DMS 273 treated with DMSO at 0.1 percent for 48 hours (cell line): ENCODE data around the gene MKRN3.
"Not testable (repeated sequence)": the region's sequence is repeated elsewhere in the genome, so short reads cannot be mapped to it uniquely, and the experiment has no call there.

Source experiments
- DNase-seq: peaks from one replicate; lab custom pipeline; 2025; lab: John Stamatoyannopoulos, UW

Gene MKRN3

GRCh38 chr15:23589012-23589411, 23.5 kb downstream of the MKRN3 start:
- DNase-seq, result no peak

GRCh38 chr15:23594252-23594770, 28.8 kb downstream of the MKRN3 start:
- no peak for DNase-seq

DNA sequence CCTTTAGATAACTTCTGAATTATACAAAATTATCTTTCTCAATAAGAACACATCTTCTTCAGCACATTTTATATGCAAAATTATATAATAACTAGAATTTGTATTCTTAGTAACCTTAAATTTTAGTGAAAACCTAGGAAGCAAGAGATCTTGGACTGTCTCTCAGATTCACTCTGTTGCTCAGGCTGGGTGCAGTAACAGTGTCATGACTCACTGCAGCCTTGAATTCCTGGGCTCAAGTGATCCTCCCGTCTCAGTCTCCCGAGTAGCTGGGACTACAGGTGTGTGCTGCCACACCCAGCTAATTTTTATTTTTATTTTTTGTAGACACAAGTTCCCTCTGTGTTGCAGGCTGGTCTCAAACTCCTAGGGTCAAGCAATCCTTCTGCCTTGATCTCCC, 29.9 kb downstream of the MKRN3 start:
- DNase-seq, result no peak

DNA sequence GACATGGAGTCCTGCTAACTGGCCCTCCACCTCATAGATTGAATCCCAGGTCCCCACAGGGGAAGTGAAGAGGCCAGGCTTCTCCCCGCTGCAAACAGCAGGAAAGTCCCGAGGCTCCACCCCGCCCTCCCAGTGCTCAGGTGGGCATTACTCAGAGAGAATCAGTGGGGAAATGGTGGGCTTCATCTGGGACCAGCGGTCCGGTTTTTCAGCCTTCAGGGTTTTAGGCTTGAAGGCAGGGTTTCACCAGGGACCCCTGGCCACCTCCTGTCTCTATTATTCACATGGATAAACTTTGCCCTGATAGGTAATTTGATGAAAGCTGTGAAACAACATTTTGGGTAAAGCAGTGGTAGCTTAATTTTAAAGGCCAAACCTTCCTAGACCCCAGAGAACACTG, 31.3 kb downstream of the MKRN3 start:
- DNase-seq, result no peak

GRCh38 chr15:23597278-23597677, 31.8 kb downstream of the MKRN3 start:
- DNase-seq, result not testable (repeated sequence)

GRCh38 chr15:23599053-23599452, 33.6 kb downstream of the MKRN3 start:
- DNase-seq, result no peak

- DNase-seq, result no peak
Observed at GRCh38 chr15:23602124-23602523, 36.6 kb downstream of the MKRN3 start.

GRCh38 chr15:23606226-23606625, 40.8 kb downstream of the MKRN3 start:
- no peak for DNase-seq

- no peak for DNase-seq
Observed at GRCh38 chr15:23616536-23616935, 51.1 kb downstream of the MKRN3 start.
